Small intestine (tissue), 7 donors: ENCODE measurements around the gene TRIM24. TPM values are rescaled to one million over a fixed set of nuclear protein-coding genes. Genes with fewer than 3 reads are reported as not detected.

ENCODE experiments used
- DNase-seq, 2 donors: peaks; one replicate each; pipeline versions ENCODE4 v3.0.0 to v3.0.0-alpha.2; 2013
- FAIRE-seq: peaks from 2 replicates; lab custom pipeline; 2012; peaks lifted over from hg19 to GRCh38; lab: Jason Lieb, UNC
- H3K27ac ChIP-seq, 3 donors: one replicate each; pipeline ENCODE4 v1.5.1; 2013; ENCODE audit warnings: low read length in 2 of 3, mild to moderate bottlenecking in 2 of 3, control low read depth in 1 of 3, inconsistent platforms in 1 of 3, low read depth in 1 of 3, moderate library complexity in 1 of 3
- H3K27me3 ChIP-seq, 3 donors: one replicate each; pipeline ENCODE4 v1.6.1; 2013; ENCODE audit warnings: low read length in 3 of 3, inconsistent platforms in 1 of 3; ENCODE audit not compliant: control insufficient read depth in 3 of 3, insufficient read depth in 3 of 3
- H3K36me3 ChIP-seq, 3 donors: one replicate each; pipeline ENCODE4 v1.6.1; 2013; ENCODE audit warnings: low read length in 3 of 3, inconsistent platforms in 1 of 3, low read depth in 1 of 3, mild to moderate bottlenecking in 1 of 3, moderate library complexity in 1 of 3; ENCODE audit not compliant: control insufficient read depth in 3 of 3, insufficient read depth in 2 of 3
- H3K4me1 ChIP-seq, 3 donors: one replicate each; pipeline ENCODE4 v1.6.1; 2013; ENCODE audit warnings: low read length in 2 of 3, inconsistent platforms in 1 of 3, low read depth in 1 of 3, mild to moderate bottlenecking in 1 of 3, moderate library complexity in 1 of 3; ENCODE audit not compliant: control insufficient read depth in 3 of 3, insufficient read depth in 2 of 3
- H3K4me3 ChIP-seq, 3 donors: one replicate each; pipeline ENCODE4 v1.5.1; 2013; ENCODE audit warnings: low read length in 3 of 3, control low read depth in 1 of 3, inconsistent platforms in 1 of 3, low read depth in 1 of 3, mild to moderate bottlenecking in 1 of 3, moderate library complexity in 1 of 3
- H3K9me3 ChIP-seq, 2 donors: one replicate each; pipeline ENCODE4 v1.6.1; 2013; ENCODE audit warnings: low read depth in 1 of 2, low read length in 1 of 2; ENCODE audit not compliant: control insufficient read depth in 2 of 2, insufficient read depth in 1 of 2
- WGBS, 3 donors: extraction: QIAGEN DNeasy Blood & Tissue Kit; methylation state at CpG; one replicate each; pipeline ENCODE4 v1.1.7; 2013; 5-methylcytosine and 5-hydroxymethylcytosine counted together
- polyA plus RNA-seq, 4 donors: library from polyadenylated mRNA; stranded (reverse) in 3 of 4; unstranded in 1 of 4; fragments of 200-250 nt in 3 of 4; fragments of 120-200 nt in 1 of 4; gene quantifications; one replicate each; pipeline versions ENCODE4 v1.2.1 to v1.2.3, GENCODE V29; 2013
- donor health status: healthy with polysubstance abuse.
- donor health status: control.
- donor health status: control.
- donor health status: Bipolar disorder and iron deficiency.
- donor health status: healthy.

TRIM24 gene
- polyA plus RNA-seq, 4 donors: 5.8 to 37.3 (median 9.8) TPM

- DNase-seq (no peak), FAIRE-seq (no peak)
- Histone ChIP-seq H3K4me1 (no peaks in the 10 kb centered on the region), H3K27me3 (no peaks in the 10 kb centered on the region), H3K9me3 (peaks cover 0 to 48% of the 10 kb centered on the region in 2 donors), H3K4me3 (no peak overlapping the region), H3K36me3 (no peaks in the 10 kb centered on the region), H3K27ac (no peak overlapping the region)
- 86 to 91% (median 87%) methylated on average over 5 of the region's 5 CpGs for WGBS, 3 donors
Measured at GRCh38 chr7:138429577-138430250, 30.3 kb upstream of the TRIM24 start.

- Histone ChIP-seq H3K9me3 (peaks cover 0 to 41% of the 10 kb centered on the region in 2 donors), H3K4me3 (no peak overlapping the region), H3K27me3 (no peaks in the 10 kb centered on the region), H3K27ac (no peak overlapping the region), H3K4me1 (no peaks in the 10 kb centered on the region), H3K36me3 (no peaks in the 10 kb centered on the region)
- DNase-seq: no peak
- no peak for FAIRE-seq
- WGBS, 3 donors: 81 to 92% (median 89%) methylated on average over 2 of the region's 2 CpGs
Measured at GRCh38 chr7:138431517-138431916, 28.5 kb upstream of the TRIM24 start.

- Histone ChIP-seq H3K9me3 (peaks cover 0 to 33% of the 10 kb centered on the region in 2 donors), H3K27ac (no peak overlapping the region), H3K4me3 (no peak overlapping the region), H3K4me1 (no peaks in the 10 kb centered on the region), H3K27me3 (no peaks in the 10 kb centered on the region), H3K36me3 (no peaks in the 10 kb centered on the region)
- no peak for FAIRE-seq
- no peak for DNase-seq
- 72 to 91% (median 86%) methylated on average over 6 of the region's 6 CpGs for WGBS, 3 donors
Measured at GRCh38 chr7:138433583-138434443, 26.2 kb upstream of the TRIM24 start.

DNA sequence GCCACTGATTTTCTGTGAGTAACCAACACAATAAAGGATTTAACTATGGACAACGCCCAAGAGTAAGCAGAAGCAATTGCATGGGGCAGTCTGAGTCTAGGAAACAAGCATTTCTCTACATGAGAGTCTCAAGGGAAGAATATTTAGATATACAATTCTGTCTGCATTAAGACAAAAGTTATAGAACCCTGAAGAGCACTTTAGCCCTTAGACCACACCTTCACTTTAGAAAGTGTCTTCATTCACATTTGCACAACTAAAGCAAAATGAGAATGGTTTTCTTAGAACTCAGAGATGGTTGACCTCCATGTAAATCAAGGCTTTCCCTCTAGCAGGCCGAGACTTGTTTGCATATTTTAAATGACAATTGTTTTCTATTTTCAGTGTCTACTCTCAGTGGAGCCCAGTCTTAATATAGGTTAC, 25.5 kb upstream of the TRIM24 start:
- H3K36me3 ChIP-seq: no peaks in the 10 kb centered on the region
- no peaks in the 10 kb centered on the region for H3K4me1 ChIP-seq
- DNase-seq (no peak), FAIRE-seq (no peak)
- no peaks in the 10 kb centered on the region for H3K27me3 ChIP-seq
- peaks cover 0 to 25% of the 10 kb centered on the region in 2 donors for H3K9me3 ChIP-seq
- H3K4me3 ChIP-seq: no peak overlapping the region
- no peak overlapping the region for H3K27ac ChIP-seq
- WGBS, 3 donors: 79 to 89% (median 79%) methylated on average over 2 of the region's 2 CpGs

DNA sequence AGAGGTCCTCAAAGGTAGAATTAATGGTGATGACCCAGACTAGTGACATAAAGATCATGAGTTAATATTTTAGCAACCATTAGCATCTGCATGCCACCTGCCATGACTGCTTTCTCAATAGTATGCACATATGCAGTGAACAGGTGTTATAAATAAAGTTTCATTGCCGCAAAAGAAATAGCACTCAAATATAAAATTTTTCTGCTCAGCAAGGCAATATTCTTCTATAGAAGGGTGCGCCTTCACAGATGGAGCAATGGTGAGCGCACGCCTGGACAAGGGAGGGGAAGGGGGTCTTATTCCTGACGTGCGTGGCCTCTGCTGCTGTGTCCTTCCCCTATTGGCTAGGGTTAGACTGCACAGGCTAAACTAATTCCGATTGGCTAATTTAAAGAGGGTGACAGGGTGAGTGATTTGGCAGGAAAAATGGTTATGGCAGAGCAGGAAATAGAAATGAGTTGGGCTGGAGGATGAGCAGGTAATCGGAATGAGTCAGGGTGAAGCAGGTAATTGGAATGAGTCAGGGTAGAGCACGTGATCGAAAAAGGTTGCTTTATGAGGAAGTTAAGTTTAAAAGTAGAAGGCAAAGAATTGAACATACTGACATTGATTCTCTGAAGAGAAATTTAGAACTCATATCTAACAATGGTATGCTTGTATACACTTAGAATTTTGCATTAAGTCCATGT, 24.7 kb upstream of the TRIM24 start:
- Histone ChIP-seq H3K27me3 (no peaks in the 10 kb centered on the region), H3K4me3 (no peak overlapping the region), H3K27ac (no peak overlapping the region), H3K9me3 (peaks cover 0 to 19% of the 10 kb centered on the region in 2 donors), H3K36me3 (no peaks in the 10 kb centered on the region), H3K4me1 (no peaks in the 10 kb centered on the region)
- no peak for DNase-seq
- no peak for FAIRE-seq
- WGBS, 3 donors: 92 to 96% (median 93%) methylated on average over 10 of the region's 10 CpGs

DNA sequence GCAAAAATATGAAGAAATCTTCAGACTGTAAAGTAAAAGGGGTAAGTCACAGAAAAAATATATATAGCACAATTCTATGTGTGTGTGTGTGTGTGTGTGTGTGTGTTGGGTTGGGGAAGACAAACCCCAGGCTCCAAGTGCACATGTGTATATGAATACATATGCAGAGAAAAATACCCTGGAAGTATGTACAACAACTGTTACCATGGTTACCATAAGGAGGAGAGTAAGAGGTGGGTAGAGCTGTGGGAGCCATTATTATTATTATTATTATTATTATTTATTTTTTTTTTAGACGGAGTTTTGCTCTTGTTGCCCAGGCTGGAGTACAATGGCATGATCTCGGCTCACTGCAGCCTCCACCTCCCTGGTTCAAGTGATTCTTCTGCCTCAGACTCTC, 23.7 kb upstream of the TRIM24 start:
- no peak for FAIRE-seq
- Histone ChIP-seq H3K36me3 (no peaks in the 10 kb centered on the region), H3K4me3 (no peak overlapping the region), H3K4me1 (no peaks in the 10 kb centered on the region), H3K27ac (no peak overlapping the region), H3K9me3 (peaks cover 0 to 15% of the 10 kb centered on the region in 2 donors), H3K27me3 (no peaks in the 10 kb centered on the region)
- 79 to 98% (median 95%) methylated on average over 2 of the region's 2 CpGs for WGBS, 3 donors
- DNase-seq: no peak

GRCh38 chr7:138440460-138440859, 19.6 kb upstream of the TRIM24 start:
- 95 to 98% (median 97%) methylated on average over 17 of the region's 17 CpGs for WGBS, 3 donors
- no peak overlapping the region for H3K4me3 ChIP-seq
- peaks cover 0 to 10% of the 10 kb centered on the region in 2 donors for H3K9me3 ChIP-seq
- no peaks in the 10 kb centered on the region for H3K4me1 ChIP-seq
- no peaks in the 10 kb centered on the region for H3K36me3 ChIP-seq
- FAIRE-seq (no peak), DNase-seq (no peak)
- H3K27me3 ChIP-seq: no peaks in the 10 kb centered on the region
- H3K27ac ChIP-seq: no peak overlapping the region

- Histone ChIP-seq H3K4me1 (no peaks in the 10 kb centered on the region), H3K4me3 (no peak overlapping the region), H3K27ac (no peak overlapping the region), H3K9me3 (peaks cover 0 to 15% of the 10 kb centered on the region in 2 donors), H3K27me3 (no peaks in the 10 kb centered on the region), H3K36me3 (no peaks in the 10 kb centered on the region)
- 96 to 100% (median 99%) methylated on average over 3 of the region's 3 CpGs for WGBS, 3 donors
- FAIRE-seq (no peak), DNase-seq (no peak)
Measured at GRCh38 chr7:138442822-138443221, 17.2 kb upstream of the TRIM24 start.
